Fibroblast of peridontal ligament (primary cell): ENCODE data around the gene KIAA0586.

Source experiments
- DNase-seq: peaks from one replicate; pipeline ENCODE4 v3.0.0-alpha.2; 2010; ENCODE audit errors: extremely low read depth

The KIAA0586 gene

DNA sequence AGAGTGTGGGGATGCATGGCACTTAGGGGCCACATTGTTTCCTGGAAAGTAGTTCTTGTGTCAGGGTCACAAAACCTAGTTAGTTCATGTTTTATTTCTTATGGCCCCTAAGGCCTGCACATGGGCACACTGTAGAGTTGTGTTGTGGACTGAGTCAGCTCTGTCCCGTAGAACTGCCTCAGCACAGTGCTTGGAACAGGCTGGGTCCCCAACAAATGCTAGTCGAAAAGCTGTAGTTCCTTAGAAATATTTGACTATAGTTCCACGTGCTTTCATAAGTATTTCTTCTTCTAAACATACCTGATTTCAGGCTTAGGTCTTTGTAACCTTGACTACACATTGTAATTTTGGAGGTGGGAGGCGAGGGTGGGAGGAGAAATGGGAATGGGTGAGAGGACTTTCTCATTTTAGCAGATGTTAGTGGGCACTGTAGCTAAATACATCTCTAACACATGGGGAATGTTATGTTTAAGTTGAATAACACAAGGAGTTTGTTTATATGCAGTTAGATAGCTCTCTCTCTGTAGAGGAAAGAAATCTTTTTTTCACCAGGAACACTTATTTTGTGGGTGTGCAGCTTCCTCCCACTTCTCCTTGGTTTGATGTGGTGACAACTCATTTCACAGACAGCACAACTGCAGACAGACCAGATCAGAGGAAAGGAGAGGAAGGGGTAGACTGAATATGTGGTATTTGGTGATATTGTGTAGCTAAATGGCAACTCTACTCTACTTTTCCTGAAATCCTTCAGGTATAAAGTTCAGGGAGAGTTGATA, 170.7 kb downstream of the KIAA0586 start:
- DNase-seq: no peak

DNA sequence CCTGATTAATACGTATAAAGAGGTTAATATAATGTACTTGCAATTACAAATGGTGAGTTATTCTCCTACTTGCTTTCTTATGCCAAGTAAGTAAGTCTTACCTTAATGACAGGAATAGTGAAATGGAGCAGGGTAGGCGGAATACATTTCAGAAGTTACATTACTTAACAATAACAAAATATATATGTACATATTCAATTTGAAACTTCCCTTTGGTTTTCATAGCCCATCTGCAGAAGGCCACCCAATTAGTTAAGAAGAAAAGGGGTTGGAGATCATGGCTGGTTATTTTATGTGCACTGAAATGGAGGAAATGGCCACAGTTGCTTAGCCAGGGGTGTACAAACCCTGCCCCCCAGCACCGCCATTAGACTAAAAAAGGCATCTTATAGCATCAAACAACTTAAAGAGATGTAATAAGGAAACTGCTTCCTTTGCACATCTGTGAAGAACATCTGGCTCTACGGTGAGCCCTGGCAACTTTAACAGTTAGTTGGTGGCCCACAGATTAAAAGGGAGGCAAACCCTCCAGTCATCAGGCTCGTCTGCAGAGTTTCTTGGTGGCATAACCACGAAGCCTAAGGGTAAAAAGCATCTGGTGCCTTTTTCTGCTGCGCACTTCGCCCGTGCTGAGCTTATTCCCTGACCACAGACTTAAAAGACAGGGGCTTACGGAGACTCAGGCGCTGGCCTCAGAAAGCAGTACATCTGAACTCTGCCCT, 171.4 kb downstream of the KIAA0586 start:
- no peak for DNase-seq

DNA sequence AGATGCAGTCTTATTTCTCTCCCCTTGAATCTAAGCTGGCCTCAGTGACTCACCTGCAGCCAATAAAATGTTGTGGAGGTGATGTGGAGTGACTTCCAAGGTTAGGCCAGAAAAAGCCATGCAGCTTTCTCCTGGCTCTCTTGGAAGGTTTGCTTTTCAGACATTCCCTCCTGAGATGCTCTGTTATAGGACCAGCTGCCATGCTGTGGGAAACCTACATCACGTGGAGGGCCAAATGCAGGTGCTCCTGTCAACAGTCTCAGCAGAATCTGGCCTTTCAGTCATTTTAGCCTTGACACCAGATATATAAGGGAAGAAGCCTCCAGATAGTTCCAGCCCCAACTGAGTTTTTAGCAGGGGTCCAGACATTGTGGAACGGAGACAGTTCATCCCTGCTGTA, 172.2 kb downstream of the KIAA0586 start:
- DNase-seq: no peak
